Hepatocyte (in vitro differentiated cells): ENCODE data around the gene PPP1R1B.

ENCODE experiments used
- CTCF ChIP-seq: fragments of 200-600 bp; sonication (generic); IDR thresholded peaks from 2 replicates; pipeline ENCODE4 v1.5.1; 2016; ENCODE audit warnings: antibody characterized with exemption, mild to moderate bottlenecking; ENCODE audit not compliant: poor library complexity
- EZH2 ChIP-seq: fragments of 200-600 bp; sonication (generic); IDR thresholded peaks from 2 replicates; pipeline ENCODE4 v1.6.1; 2016; ENCODE audit warnings: antibody characterized with exemption, mild to moderate bottlenecking, borderline replicate concordance

- TF ChIP-seq CTCF (no peak), EZH2 (no peak)
Observed at GRCh38 chr17:39618956-39619785, 7.6 kb upstream of the PPP1R1B start.
